ENCODE data around the gene TRAF2. TPM values are rescaled to one million over a fixed set of nuclear protein-coding genes. Genes with fewer than 3 reads are reported as not detected.
A peak's percentile ranks its signal among the peaks of the same experiment; 100 is the strongest.

The TRAF2 gene
- total RNA-seq, 1 experiment from 2014 or later: 29.2 TPM

DNA sequence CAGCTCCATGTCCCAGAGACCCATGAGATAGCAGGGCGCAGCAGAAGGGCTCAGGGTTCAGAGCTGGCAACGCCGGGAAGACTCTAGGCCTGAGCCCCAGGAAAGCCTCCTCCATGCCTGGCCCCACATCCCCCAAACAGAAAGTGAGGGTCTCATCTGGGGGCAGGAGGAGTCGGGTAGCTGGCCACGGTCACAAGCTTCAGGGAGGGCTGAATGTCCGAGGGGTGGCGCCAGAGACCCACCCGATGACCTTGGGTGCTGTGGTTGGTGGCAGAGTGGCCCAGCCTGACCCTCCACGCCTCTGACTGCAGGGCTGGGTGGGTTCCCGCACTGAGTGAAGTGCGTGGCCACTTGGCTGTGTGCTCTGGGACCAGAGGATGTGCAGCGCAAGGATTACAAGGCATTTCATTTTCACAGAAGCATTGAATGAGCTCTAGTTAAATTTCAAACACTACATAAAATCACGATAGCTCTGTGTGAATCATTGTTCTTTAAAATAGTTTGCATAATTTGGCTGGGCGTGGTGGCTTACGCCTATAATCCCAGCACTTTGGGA lies 61.7 kb downstream of the TRAF2 start:
- H3K9me3 ChIP-seq (ENCODE audit: low read depth, low read length, poor library complexity, severe bottlenecking): no peaks in the 10 kb centered on the region
- peaks cover under 1% of the 10 kb centered on the region for H3K36me3 ChIP-seq (ENCODE audit: insufficient read depth, low read length, poor library complexity, severe bottlenecking)
- H3K27me3 ChIP-seq (replicated peaks; ENCODE audit: insufficient read depth, low read depth, low read length, poor library complexity): no peaks in the 10 kb centered on the region
- no peak for TF ChIP-seq EZH2 (IDR thresholded peaks at IDR 0.05; ENCODE audit: borderline replicate concordance, low read depth, low read length, poor library complexity, severe bottlenecking)
- TF ChIP-seq, protein P1, sequence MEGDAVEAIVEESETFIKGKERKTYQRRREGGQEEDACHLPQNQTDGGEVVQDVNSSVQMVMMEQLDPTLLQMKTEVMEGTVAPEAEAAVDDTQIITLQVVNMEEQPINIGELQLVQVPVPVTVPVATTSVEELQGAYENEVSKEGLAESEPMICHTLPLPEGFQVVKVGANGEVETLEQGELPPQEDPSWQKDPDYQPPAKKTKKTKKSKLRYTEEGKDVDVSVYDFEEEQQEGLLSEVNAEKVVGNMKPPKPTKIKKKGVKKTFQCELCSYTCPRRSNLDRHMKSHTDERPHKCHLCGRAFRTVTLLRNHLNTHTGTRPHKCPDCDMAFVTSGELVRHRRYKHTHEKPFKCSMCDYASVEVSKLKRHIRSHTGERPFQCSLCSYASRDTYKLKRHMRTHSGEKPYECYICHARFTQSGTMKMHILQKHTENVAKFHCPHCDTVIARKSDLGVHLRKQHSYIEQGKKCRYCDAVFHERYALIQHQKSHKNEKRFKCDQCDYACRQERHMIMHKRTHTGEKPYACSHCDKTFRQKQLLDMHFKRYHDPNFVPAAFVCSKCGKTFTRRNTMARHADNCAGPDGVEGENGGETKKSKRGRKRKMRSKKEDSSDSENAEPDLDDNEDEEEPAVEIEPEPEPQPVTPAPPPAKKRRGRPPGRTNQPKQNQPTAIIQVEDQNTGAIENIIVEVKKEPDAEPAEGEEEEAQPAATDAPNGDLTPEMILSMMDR (conservative IDR thresholded peaks at IDR 0.05; ENCODE audit: low read depth, low read length): peak; percentile 43
- DNase-seq (ENCODE audit: low spot score): peak; percentile 34
- H3K27ac ChIP-seq (ENCODE audit: low read depth, low read length, poor library complexity, severe bottlenecking): peak overlapping the region; percentile 25
- ChIA-PET POLR2A (ENCODE audit: low non-redundant PET) (no interaction called here), CTCF (interaction anchor here (0.6 to 0.9 kb wide), 2 partner anchors 116 to 138 kb away, joined by 3 to 4 read pairs; no protein-coding TSS in a partner anchor)
- H3K4me3 ChIP-seq (ENCODE audit: low read depth, low read length, poor library complexity, severe bottlenecking): no peak overlapping the region
- no TSS peak for BruUV-seq (replicated peaks)
- intact Hi-C loops (cut with micrococcal nuclease; ENCODE audit: unreplicated experiment): no loop called here
- H3K4me1 ChIP-seq (ENCODE audit: insufficient read depth, low read length, poor library complexity, severe bottlenecking): no peaks in the 10 kb centered on the region

DNA sequence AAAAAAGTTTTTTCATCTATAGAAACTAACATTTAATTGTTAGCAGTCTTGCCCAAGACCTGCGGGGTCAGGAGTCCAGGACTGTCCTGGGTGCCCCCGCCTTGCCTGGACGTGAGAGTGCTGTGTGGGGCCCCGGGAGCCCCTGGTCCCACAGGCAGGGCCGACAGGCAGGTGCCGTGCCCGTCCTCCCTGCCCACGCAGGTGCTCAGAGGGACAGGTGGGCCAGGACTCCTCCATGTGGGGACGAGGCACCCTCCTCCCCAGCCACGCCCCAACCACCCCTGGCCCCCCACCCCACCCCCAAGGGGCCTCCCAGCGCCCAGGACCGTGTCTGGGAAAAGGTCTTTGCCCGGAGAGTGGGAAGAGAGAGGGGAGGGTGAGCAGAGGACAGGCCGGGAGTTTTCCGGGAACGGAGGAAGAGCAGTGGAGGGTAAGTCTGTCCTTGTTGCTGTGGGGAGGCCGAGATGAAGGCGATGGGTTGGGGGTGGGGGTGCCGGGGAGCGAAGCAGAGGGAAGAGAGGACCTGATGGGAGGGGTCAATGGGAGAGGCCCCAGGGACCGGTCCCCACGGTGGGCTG lies 63.0 kb downstream of the TRAF2 start:
- Histone ChIP-seq H3K27ac (ENCODE audit: low read depth, low read length, poor library complexity, severe bottlenecking) (peak overlapping the region; percentile 84), H3K27me3 (replicated peaks; ENCODE audit: insufficient read depth, low read depth, low read length, poor library complexity) (no peaks in the 10 kb centered on the region), H3K9me3 (ENCODE audit: low read depth, low read length, poor library complexity, severe bottlenecking) (no peaks in the 10 kb centered on the region), H3K4me1 (ENCODE audit: insufficient read depth, low read length, poor library complexity, severe bottlenecking) (no peaks in the 10 kb centered on the region), H3K4me3 (ENCODE audit: low read depth, low read length, poor library complexity, severe bottlenecking) (peak overlapping the region; percentile 63), H3K36me3 (ENCODE audit: insufficient read depth, low read length, poor library complexity, severe bottlenecking) (no peaks in the 10 kb centered on the region)
- BruUV-seq (replicated peaks): no TSS peak
- no peak for DNase-seq (ENCODE audit: low spot score)
- POLR2A ChIA-PET (ENCODE audit: low non-redundant PET): no interaction called here
- intact Hi-C loops (cut with micrococcal nuclease; ENCODE audit: unreplicated experiment): no loop called here
- CTCF ChIA-PET: no interaction called here
- no peak for TF ChIP-seq EZH2 (IDR thresholded peaks at IDR 0.05; ENCODE audit: borderline replicate concordance, low read depth, low read length, poor library complexity, severe bottlenecking)
- TF ChIP-seq, protein P1 (conservative IDR thresholded peaks at IDR 0.05; ENCODE audit: low read depth, low read length): no peak

DNA sequence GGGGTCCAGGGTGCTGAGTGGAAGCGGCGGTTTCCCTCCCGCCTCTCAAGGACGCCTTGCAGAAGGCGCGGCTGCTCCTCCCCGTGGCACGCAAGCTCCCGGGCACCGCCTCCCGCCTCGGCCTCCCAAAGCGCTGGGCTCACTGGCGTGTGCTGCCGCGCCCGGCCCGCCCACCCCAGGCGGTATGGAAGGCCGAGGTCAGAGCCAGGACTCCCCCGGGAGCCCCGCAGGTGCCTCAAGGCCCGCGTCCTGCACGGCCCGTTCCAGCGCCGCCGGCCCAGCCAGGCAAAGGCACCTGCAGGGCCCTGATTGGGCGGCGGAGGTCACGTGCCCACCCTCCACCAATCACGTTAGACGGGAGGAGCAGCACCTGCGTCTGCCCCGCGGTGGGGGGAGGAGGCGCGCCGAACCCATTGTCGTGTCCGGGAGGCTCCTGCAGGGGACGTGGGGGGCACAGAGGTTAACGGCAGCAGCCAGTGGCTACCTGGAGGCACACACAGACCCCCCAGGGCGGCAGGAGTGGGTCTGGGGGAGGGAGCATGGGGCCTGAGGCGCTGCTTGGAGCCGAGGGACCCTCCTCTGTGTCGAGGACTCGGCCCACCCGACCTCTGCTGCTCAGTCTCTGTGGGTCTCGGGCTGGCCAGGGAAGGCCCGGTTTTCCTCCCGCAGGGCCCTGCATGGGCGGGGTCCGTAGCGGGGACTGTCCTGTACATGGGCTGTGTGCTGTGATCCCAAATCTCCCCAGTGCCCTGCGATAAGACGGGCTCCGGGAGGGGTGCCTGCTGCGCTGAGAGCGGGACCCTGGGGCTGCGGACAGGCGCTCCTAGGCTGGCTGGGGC lies 63.7 kb downstream of the TRAF2 start:
- CTCF ChIA-PET: no interaction called here
- Histone ChIP-seq H3K9me3 (ENCODE audit: low read depth, low read length, poor library complexity, severe bottlenecking) (no peaks in the 10 kb centered on the region), H3K27ac (ENCODE audit: low read depth, low read length, poor library complexity, severe bottlenecking) (peak overlapping the region; percentile 84), H3K4me1 (ENCODE audit: insufficient read depth, low read length, poor library complexity, severe bottlenecking) (no peaks in the 10 kb centered on the region), H3K4me3 (ENCODE audit: low read depth, low read length, poor library complexity, severe bottlenecking) (peak overlapping the region; percentile 63), H3K36me3 (ENCODE audit: insufficient read depth, low read length, poor library complexity, severe bottlenecking) (no peaks in the 10 kb centered on the region), H3K27me3 (replicated peaks; ENCODE audit: insufficient read depth, low read depth, low read length, poor library complexity) (no peaks in the 10 kb centered on the region)
- no peak for TF ChIP-seq EZH2 (IDR thresholded peaks at IDR 0.05; ENCODE audit: borderline replicate concordance, low read depth, low read length, poor library complexity, severe bottlenecking)
- TF ChIP-seq, protein P1 (conservative IDR thresholded peaks at IDR 0.05; ENCODE audit: low read depth, low read length): no peak
- BruUV-seq (replicated peaks): no TSS peak
- POLR2A ChIA-PET (ENCODE audit: low non-redundant PET): no interaction called here
- intact Hi-C loops (cut with micrococcal nuclease; ENCODE audit: unreplicated experiment): no loop called here
- DNase-seq (ENCODE audit: low spot score): peak; percentile 94
